DMS114 treated with DMSO at 0.1 percent for 48 hours (cell line): Measurements from ENCODE around the gene TP73.

Source experiments
- DNase-seq: peaks from one replicate; lab custom pipeline; 2025; ENCODE audit not compliant: unreplicated experiment; lab: John Stamatoyannopoulos, UW

The TP73 gene

DNA sequence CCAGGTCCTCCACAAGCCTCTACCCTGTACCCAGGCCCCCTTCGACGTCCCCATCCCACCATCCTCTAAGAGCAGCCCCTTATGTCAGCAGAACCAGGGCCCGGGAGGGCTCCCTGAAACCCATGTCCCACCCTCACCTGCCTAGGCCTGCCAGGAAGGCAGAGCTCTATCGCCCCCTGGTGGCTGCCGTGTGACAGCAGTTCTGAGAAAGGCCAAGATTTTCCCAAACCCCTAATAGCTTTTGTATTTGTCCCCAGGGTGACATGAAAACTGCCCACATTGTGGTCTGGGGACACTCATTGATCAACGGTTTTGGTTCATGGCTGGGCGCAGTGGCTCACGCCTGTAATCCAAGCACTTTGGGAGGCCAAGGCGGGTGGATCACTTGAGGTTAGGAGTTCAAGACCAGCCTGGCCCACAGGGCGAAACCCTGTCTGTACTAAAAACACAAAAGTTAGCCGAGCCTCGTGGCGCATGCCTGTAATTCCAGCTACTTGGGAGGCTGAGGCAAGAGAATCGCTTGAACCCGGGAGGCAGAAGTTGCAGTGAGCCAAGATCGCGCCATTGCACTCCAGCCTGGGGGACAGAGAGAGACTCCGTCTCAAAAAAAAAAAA is 72.2 kb downstream of the TP73 start:
- DNase-seq, result peak; percentile 43

DNA sequence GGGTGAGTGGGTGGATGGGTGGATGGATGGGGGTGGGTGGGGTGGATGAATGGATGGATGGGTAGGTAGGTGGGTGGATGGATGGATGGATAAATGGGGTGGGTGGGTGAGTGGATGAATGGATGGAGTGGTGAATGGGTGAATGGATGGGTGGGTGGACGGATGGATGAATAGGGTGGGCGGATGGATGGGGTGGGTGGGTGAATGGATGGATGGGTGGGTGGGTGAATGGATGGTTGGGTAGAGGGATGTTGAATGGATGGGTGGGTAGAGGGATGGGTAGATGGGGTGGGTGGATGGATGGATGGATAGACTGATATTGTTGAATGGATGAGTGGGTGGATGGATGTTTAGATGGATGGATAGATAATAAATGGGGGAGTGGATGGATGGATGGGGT is 73.0 kb downstream of the TP73 start:
- DNase-seq, result no peak

DNA sequence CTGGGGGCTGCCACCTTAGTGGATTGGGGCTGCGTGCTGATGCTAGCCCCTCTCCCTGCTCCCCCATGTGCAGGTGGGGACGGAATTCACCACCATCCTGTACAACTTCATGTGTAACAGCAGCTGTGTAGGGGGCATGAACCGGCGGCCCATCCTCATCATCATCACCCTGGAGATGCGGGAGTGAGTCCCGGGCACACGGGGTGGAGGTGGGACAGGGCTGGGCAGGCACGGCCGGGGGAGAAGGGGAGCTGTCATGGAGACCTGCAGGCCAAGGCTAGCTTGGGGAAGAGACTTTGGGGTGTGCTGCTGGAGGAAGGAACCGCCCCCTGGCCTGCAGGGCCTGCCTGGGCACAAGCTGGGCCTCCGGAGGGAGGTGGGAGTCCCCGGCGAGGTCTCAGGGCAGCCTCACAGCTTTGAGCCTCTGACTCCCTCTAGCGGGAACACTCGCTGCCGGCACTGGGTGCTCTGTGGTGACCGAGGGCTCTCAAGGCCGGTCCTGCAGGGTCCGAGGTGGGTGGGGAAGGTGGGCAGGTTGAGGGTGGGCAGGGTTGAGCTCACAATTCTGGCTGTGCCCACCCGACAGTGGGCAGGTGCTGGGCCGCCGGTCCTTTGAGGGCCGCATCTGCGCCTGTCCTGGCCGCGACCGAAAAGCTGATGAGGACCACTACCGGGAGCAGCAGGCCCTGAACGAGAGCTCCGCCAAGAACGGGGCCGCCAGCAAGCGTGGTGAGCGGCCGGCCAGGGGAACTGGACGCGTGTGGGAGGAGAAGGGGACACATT is 74.9 kb downstream of the TP73 start:
- no peak for DNase-seq

DNA sequence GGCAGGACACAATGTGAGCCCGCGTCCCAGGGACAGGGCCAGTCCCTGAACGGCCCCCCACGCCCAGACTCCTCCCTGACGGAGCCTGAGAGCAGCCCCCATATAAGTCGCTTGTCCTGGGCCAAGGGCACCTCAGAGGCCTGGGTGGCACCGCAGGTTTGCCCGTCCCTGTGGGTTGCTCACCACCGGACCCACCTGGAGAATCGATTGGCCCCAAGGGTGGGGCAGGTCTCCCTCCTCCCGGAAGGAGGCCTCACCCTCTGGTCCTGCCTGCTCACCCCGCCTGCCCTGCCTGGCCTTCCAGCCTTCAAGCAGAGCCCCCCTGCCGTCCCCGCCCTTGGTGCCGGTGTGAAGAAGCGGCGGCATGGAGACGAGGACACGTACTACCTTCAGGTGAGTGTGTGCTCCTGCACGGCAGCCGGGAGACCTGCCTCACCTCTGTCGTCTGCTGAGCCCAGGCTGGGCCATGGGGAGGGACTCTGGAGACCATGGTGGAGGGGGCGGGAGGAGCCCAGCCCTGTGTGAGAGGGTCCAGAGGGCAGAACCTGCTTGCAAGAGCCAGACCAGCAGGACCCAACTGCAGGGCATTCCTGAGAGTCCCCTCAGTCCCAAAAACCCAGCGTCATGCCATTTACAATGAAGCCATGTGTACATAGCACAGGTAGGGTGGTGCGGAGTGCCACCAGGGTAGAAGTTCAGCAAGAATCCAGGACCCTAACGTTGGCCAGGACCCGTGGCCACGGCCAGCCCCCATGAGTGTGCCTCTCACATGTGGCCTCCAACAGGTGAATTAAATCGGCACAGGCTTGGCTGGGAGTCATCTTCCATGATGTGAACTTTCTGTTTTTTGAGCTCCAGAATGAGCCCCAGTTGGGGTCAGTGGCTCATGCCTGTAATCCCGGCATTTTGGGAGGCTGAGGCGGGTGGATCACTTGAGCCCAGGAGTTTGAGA is 75.8 kb downstream of the TP73 start:
- DNase-seq, result no peak

DNA sequence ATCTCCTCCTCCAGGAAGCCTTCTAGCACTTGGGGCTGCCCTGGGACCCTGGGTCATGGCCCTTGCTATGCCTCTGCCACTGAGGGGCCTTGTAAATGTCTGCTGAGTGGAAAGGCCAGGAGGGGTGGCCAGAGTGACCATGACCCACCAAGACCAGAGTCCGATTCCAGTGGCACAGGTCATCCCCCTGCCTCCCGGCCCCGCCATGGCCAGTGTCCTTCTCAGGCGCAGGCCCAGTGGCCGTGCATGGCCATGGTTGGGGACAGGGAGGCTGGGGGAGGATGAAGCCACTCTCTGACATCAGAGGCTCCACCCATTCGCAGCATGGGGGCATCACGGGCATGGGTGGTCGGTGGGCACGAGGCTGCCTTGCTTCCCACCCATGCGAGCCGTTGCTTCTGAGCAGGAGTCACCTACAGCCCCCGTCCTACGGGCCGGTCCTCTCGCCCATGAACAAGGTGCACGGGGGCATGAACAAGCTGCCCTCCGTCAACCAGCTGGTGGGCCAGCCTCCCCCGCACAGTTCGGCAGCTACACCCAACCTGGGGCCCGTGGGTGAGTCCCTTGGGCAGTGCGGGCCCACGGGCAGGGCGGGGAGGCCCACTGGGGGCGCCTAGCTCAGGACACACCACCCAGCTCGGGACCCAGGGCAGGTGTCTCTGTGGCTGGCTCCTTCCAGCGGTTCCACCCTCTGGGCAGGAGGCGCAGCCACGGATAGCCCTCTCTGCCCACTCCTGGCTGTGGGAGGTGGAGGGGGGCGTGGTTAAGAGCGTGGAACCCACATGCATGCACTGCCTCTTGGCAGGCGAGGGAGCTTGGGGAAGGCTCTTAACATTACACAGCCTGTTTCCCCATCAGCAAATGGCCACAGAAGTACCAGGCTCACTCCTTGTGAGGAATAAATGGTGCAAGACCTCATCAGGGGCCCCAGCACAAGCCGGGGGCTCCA is 77.6 kb downstream of the TP73 start:
- DNase-seq, result no peak

DNA sequence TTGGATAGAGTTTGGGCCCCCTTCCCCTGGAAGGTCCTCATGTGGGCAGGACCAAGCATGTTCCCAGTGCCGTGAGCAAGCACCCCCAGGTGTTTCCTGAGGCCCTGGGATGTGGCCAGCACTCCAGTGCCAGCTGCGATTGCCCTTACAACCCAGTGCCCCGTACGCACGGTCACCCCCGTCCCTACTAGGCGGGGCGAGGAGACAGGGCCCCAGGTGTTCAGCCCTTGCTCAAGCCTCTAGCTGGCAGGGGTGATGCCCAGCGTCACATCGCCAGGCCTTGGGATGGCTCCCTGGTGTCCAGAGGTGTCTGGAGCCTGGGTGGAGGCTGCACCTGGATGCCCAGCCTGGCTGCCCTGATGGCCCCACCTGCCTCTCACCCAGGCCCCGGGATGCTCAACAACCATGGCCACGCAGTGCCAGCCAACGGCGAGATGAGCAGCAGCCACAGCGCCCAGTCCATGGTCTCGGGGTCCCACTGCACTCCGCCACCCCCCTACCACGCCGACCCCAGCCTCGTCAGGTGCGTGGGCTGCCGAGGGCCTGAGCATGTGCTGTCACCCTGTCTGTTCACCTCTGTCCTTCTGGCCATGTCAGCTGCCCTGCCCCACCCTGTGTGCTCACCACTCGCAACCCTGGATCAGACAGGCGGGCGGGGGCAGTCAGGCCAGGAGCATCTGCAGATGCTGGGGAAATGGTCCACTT is 78.4 kb downstream of the TP73 start:
- DNase-seq, result no peak

DNA sequence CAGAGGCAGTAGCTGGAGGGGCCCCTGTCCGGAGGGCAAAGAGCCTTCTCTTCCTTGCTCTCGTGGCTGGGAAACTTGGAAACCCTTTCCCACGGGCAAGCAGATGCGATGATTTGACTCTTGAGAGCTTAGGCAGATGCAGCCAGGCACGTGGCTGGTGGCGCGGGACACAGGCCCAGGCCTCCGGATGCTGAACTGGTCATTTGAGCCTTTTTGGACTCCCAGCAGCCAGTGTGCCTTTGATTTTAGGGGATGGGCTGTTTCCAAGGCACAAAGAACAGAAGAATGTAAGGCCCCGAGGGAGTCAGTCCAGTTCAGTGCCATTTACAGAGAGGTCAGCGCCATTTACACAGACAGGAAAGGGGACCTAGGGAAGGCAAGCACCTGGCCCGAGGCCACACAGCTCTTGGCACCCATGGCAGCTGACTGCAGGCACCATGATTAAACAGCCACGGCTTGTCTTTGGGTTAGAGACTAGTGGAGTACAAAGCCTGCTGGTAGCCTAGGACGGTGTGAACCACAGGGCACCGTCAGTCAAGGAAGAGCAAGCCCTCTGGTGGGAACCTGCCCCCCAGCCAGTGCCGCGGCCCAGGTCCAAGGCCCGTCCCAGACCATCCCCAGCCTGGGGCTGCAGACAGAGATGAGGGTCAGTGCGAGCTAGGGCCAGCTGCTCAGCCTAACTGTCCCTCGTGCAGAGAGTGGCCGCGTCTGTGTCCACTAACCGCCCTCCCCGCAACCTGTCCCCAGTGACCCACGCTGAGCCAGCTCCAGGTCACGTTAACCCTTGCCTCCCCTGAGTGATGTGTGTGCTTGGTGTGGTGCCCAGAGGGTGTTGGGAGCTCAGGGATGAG is 79.5 kb downstream of the TP73 start:
- DNase-seq, result no peak

DNA sequence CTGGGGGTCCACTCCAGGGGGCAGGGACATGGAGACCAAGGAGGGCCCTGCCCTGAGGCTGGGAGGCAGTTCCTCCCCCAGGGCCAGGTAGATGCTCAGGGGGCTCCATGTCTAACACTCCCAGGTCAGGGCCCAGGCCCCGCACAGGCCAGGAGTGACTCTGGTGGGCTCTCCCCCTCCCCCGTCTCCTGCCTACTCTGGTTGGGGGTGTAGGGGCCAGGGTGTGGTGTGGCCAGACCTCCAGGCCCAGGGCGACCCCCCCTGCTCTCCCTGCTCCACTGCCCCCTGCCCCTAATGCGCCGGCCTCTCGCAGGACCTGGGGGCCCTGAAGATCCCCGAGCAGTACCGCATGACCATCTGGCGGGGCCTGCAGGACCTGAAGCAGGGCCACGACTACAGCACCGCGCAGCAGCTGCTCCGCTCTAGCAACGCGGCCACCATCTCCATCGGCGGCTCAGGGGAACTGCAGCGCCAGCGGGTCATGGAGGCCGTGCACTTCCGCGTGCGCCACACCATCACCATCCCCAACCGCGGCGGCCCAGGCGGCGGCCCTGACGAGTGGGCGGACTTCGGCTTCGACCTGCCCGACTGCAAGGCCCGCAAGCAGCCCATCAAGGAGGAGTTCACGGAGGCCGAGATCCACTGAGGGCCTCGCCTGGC is 80.2 kb downstream of the TP73 start:
- DNase-seq, result no peak

DNA sequence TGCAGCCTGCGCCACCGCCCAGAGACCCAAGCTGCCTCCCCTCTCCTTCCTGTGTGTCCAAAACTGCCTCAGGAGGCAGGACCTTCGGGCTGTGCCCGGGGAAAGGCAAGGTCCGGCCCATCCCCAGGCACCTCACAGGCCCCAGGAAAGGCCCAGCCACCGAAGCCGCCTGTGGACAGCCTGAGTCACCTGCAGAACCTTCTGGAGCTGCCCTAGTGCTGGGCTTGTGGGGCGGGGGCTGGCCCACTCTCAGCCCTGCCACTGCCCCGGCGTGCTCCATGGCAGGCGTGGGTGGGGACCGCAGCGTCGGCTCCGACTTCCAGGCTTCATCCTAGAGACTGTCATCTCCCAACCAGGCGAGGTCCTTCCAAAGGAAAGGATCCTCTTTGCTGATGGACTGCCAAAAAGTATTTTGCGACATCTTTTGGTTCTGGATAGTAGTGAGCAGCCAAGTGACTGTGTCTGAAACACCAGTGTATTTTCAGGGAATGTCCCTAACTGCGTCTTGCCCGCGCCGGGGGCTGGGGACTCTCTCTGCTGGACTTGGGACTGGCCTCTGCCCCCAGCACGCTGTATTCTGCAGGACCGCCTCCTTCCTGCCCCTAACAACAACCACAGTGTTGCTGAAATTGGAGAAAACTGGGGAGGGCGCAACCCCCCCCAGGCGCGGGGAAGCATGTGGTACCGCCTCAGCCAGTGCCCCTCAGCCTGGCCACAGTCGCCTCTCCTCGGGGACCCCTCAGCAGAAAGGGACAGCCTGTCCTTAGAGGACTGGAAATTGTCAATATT is 81.0 kb downstream of the TP73 start:
- no peak for DNase-seq

DNA sequence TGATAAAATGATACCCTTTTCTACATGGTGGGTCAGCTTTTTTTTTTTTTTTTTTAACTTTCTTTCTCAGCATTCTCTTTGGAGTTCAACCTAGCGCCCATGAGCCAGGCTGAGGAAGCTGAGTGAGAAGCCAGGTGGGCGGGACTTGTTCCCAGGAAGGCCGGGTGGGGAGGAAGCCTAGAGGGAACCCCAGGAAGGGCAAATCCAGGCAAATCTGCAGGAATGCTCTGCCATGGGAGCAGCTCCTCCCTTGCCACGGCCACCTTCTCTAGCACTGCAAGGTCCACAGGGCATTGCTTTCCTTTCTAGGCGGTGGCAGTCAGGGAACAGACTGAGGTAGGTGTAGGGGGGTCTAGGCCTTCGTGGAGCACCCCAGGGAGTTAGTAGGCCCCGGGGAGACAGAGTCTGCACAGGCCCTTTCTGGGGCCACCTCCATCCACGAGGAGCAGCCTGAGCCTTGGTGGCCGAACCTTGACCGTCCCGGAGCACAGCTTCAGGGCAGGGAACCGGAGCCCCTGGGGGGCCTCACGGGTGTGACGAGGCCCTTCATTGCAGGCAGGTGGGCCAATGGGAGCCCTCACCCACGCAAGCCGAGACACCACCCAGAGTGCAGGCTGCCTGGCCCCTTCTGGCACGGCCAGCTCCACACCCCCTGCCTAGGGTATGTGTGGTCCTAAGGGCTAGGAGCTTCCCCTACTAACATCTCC is 81.7 kb downstream of the TP73 start:
- no peak for DNase-seq

DNA sequence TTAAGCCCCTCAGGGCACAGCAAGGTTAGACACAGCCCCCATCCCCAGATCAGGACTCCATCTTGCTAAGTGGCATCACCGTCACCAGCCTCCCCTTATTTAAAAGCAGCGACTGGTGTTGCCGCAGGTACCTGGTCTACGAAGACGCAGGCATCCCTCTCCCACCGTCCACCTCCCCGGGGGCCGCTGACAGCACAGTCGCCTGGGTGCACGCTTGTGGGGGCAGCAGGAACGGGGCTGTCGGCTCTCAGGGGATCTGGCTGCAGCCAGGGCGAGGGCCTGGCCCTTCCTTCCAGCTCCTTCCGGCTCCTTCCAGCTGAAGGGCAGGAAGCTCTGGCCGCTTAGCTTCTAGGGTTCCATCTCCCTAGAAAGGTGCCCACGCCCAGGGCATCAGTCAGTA is 82.3 kb downstream of the TP73 start:
- DNase-seq, result no peak

DNA sequence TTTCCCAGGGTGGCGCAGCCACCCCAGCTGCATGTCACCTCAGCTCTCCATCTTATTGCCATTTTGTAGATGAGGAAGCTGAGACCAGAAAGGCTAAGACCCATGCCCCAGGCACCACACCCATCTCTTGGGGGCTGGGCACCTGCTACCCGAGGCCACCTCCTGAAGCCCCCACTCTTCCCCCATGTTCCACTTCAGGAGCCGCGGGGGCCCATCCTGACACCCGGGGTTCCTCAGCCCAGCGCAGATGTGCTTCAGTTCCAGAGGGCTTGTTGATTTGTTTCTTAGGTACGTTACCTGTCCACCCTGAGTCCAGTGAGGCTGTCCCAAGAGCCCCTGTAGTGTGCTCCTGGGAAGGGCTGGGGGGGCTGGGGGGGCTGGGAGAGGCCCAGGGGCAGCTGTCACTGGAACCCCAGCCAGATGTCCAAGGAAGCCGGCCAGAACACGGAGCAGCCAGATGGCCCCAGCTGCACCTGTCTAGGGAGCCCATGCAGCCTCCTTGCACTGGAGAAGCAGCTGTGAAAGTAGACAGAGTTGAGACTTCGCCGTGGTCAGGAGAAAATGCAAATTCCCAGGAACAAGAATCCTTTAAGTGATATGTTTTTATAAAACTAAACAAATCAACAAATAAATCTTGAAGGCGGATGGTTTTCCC is 82.8 kb downstream of the TP73 start:
- DNase-seq, result no peak

DNA sequence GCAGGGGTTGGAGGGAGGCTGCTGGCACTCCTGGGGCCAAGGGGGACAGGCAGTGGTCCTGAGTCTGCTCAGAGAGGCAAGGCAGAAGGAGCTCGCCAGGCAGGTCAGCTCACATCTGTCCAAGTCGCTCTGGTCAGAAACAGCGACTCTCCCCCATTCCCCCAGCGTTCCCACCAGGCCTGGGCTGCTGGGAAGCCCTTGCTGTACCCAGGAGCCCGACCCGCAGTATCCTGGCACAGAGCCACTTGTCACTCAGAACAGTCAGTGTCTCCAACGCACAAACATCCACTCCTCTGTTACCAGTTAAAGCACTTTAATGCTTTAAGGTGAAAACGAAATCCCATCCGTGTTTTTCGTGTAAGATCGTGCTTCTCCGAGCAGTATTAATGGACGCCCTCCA is 83.4 kb downstream of the TP73 start:
- no peak for DNase-seq

DNA sequence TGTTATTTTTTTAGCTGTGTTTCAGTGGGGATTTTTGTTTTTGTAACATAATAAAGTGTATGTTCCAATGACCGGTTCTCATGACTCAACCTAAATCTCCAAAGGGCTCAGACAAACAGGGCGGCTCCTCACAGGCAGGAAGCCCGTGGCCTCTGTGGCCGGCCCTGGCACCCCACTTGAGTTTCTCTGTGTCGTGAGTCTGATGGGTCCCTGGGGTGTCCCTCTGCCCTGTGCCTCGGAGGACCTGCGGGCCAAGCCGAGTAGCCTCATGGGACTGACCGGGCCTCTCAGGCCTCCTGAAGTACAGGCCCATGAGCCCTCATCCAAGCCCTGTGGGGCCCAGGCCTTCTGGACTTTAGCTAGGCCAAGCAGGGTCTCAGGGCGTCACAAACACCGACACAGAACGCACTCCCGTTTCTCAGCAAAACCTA is 83.8 kb downstream of the TP73 start:
- DNase-seq, result no peak

DNA sequence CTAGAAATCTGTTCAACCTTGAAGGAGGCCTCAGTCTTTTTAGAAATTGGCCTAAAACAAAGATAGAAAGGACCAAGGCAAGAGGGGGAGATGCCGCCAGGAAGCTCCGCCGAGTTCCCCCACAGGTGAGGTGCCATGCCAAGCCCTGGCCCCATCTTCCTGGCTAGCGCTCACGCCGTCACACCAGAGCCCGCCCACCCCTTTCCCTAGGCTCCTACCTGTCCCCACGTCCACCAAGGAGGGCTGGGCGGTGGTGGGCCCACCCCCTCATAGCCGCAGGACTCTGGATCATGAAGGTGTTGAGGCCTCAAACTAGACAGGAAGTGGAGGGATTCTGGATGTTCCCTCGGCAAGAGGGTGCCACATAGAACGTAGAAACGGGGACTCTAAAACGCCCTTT is 84.4 kb downstream of the TP73 start:
- DNase-seq, result no peak

DNA sequence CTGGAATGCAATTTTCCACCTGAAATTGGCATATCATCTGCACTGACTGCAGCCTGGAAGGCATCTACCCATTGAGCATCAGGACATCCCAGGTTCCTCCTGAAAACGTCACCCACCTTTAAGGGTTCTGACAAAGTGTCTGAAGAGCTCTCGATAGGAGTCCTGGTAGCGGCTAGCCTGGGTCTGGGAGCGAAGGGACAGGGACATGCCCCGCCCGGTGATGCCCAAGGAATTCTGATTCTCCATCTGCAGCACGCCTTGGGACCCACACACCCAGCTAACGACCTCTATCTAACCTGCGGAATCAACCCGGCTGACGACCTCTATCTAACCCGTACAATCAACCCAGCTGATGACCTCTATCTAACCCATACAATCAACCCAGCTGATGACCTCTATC is 86.6 kb downstream of the TP73 start:
- no peak for DNase-seq

DNA sequence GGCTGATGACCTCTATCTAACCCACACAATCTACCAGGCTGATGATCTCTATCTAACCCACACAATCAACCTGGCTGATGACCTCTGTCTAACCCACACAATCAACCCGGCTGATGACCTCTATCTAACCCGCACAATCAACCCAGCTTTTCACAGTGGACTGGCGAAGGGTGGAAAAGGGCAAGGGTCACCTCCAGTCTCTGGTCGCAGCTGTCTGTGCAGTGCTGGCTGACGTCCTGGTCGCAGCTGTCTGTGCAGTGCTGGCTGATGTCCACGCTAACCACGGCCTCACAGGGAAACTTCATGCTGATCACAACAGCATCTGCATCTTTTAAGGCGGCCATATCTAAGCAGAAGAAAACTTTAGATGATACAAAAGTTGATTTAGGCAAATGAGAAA is 87.7 kb downstream of the TP73 start:
- no peak for DNase-seq
